ENCODE data around the gene PITPNM3.
"Not testable (repeated sequence)": the region's sequence is repeated elsewhere in the genome, so short reads cannot be mapped to it uniquely, and the experiment has no call there.

Gene PITPNM3

DNA sequence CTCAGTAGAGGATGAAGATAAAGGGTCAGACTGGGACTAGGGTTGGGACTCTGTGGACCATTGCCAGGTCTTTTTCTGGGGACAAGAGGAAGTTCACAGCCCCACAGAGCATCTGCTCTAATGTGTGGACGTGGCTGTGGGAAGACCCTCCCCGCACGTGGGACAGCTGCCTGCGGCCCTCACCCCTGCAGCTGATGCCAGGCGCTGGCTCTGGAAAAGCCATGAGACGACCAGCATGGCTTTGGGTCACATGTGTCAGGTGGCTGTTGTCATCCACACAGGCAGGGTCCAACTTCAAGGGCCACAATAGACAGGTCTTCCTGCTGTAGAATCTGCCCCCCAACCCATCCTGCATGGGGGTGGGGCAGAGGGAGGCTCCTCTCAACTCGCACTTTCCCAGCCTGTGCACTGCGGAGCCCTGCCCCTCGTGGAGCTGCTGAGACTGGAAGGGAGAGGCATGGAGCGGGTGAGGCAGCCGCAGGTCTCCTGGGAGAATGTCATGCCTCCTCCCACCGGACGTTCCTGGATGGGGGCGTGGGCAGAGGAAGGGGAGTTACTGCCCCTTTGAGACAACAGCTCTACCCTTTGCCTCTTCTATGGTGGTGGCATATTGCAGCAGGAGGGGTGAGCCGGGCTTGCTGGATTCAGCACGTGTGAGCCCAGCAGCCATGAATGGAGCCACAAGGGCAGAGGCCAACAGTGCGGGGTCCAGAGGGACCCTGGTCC is 58.7 kb downstream of the PITPNM3 start:
- no peak for DNase-seq

DNA sequence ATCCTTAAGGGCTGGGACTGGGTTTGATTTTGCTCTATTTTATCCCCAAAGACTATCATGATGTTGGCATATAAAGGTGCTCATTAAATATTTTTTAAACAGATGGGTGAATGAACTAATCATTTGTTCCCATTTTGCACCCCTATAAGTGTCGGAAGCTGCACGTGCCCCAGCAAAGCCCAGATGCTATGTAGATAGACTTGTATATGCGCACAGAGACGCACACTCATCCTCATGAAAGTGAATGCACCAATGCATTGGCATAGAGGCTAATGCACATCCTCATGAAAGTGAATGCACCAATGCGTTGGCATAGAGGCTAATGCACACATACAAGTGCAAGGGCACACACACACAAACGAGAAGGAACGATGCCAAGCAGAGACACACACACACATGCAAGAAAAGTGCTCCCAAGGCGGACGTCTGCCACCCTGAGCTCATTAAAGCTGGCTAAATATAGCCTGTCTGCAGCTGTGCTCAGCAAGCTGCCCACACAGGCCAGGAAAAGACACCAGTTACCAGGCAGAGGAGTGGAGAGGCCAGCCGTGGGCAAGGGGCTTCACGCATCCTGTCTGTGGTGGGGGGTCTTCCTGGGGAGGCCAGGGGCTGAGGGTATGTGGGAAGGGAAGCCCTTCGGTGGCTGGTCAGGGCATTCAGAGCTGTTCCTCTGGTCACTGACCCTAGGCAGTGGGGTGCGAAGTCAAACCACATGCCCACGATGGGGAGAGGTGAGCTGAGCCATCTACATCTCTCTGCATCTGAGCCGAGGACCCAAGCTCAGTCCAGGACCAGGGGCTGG is 59.5 kb downstream of the PITPNM3 start:
- DNase-seq, result peak; percentile 57

DNA sequence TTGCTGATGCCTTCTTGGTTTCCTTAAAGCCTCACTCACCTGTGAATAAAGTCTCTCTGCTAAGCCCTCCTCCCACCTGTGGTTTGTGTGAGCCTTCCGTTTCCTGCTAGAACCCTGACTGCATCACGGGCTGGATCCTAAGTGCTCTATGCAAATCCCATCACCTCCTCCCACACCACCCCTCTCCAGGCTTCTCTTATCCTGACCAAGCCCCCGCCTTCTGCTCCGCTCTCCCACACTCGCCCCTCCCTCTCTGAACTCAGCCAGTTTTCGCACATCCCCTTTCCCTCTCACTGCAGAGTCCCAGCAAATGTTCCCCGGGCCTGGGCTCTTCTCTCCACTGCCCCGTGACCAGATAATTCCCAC is 60.3 kb downstream of the PITPNM3 start:
- DNase-seq, result no peak

DNA sequence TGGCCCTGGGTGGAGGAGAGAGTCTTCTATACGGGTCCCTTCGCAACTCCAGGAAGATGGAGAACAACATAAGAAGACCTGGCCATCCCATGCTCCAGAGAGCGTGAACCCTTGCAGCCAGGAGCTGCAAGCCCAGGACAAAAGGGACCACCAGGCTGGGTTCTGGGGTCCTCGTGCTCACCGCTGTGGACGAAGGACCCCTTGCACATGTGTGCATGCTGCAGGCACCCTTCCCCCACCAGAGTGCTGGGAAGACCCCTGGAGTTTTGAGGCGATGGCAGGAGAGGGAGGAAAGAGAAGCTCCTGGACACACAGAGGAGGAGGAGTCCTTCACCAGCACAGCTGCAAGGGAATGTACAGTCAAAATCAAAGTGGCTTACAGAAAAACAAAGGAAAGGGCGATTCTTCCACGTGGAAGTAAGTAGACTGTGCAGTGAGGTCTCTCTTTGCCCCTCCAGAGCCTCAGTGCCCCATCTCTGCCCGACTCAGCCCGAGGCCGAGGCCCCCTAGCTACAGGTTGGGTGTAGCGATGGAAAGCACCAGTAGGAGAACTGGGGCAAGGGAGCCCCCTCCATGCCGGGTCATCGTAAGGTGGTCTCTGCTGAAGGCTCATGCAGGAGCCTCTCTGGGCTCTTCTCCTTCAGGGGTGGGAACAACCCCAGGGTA is 60.8 kb downstream of the PITPNM3 start:
- no peak for DNase-seq

DNA sequence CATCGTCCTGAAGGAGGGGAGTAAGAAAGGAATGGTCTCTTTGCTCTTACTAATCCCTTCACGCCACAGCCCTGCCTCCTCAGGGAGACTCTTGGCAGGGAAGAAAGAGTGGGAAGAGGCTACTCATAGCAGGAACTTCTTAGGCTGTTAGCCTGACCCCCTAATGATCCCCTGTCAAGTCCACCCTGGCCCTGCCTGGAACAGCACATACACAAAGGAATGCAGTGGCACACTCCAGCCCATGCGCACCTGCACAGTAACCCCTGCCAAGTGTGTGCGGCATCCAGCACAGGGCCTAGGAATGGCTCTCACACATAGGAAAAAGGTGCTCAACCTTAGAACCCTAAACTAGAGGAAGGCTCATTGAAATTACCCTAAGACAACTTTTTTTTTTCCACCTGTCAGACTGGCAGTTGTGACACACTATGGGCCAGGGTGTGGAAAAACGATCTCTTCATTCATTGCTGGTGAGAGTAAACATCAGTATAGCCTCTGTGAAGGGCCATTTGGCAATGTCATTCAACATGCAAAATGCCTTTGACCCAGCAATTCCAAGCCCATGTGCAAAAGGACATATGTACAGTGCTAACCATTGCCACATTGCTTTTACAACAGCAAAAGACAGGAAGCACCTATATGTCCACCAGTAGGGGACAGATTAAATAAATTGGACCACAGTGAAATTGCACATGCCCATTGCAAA is 62.0 kb downstream of the PITPNM3 start:
- DNase-seq, result no peak

DNA sequence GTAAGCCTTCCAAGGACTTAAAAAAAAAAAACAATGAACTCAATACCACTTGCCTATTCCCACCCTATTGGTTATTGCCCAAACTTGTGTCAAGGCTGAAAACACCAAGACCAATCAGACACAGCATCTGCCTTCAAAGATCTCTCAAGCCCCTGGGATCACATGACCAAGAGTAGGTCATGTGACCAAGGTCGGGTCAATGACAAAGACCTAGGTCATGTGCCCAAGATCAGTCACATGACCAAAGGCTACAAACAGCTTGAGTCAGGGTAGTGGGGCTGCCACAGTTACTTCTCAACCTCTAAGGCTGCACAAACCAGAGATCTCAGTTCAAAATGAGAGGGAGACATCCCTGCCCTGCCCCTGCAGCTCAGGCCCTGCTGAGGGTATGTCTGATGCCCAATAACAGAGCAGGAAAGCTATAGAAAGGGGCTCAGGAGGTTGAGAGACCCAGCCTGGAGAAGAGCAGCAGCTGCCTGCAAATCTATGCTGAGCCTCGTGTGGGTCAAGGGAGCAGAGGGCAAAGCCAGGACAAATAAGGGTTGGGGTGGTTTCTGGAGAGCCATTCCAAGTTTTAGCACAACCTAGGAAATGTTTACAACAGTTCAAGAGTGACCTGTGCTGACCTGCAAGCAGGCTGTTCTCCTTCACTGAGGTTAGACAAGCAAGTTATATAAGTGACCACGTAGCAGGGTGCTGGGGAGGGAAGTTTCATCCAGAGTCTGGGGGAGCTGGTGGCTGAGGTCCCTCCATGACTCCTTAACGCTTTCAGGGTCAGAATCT is 63.3 kb downstream of the PITPNM3 start:
- DNase-seq, result no peak

DNA sequence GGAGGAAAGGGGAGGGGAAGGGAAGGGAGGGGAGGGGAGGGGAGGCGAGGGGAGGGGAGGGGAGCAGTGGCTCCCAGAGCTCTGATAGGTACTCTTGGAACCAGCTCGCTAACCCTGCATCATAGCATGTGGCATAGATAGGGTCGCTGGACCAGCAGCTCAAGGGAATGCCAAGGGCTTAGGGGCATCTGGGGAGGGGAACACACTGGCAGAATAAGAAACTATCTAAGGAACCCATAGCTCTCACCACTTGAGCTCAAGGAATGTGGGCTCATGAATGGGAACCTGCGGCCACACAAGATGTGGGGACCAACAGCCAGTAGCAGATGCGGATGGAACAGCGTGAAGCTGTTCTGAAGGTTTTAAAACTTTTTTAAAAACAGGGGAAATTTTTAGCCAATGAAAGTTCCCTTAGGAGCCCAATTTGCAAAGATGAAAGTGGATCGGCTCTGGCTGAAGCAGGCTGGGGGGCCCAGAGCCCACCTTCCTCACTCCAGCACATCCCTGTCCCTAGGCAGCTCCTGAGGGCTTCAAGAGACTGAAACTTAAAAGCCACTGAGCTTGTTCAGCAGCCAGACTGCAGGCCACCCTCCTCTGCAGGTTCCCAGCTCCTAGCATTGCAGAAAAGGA is 65.2 kb downstream of the PITPNM3 start:
- no peak for DNase-seq

DNA sequence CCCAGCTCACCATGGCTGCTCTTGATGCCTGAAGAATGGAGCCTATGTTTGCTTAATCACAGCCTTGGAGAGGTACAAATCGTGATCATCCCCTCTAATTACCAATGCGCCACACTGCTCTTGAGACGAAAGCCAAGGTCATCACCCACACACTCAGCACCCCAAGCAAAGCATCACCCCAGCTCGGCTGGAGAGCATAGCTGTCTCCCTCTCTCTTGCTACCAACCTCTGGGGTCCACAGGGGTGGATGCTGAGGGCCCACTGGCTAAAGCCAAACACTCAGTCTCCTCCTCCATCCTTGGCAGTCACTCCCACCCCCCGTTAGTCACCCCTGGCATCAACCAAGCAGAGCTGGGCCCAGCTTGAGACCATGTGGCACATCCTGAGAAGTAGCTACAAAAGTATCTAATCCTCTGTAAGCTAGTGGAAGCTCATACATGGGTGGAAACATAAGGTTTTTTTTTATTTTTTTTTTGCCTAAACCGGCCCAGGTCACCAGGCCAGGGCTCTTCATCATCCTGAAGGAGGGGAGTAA is 67.3 kb downstream of the PITPNM3 start:
- no peak for DNase-seq

DNA sequence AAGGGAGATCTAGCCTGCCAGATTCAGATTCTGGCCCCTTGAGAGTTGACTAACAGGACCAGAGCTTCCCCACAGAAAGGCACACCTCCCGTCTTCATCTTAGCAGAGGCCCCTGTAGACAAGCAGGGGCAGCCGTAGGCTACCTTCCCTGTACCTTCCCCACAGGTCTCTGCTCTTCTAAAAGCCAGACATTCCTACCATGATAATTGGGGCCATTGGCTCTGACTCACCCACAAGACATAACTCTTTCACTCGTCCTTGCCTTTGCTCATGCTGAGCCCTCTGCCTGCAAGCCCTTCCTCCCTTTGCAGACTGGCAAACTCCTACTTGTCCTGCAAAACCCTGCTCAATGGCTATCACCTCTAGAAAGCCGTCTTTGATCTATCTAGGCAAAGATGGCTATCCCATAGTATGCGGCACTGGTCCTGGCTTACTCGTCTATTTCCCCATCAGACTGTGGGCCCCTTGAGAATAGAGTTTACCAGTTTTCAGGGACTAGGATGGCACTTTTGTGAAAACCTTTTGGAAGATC is 68.3 kb downstream of the PITPNM3 start:
- no peak for DNase-seq

DNA sequence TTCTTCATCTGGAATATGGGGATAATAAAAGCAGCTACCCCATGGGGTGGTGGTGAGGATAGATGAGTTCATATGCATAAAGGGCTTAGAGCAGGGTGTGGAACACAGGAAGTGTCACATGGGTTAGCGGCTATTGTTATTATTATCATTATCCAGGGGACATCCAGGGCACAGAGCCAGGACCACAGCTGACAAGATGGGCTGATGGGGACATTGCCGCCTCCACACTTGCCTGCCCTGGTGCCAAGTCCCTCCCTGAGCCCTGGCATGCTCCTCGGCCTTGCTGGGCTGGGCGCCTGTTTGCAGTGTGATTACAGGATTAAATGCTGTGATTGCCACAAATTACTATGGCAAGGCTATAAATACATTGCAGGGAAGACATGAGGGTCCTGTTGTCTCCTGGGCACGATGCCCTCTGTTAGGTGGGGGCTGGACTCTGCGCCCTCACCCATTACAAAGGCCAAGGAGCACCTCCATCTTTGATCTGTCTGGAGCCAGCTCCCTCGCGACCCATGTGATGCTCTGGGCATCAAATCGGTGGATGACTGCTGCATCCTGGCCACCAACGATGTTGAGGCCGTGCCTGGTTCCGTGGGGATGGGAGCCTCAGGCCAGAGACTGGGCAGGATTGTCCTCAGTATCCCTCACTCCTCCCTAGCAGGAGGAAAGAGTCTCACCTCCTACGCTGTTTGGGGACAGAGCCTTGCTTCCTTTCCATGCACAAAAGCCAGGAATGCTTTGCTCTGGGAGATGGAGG is 68.9 kb downstream of the PITPNM3 start:
- DNase-seq, result peak; percentile 38

DNA sequence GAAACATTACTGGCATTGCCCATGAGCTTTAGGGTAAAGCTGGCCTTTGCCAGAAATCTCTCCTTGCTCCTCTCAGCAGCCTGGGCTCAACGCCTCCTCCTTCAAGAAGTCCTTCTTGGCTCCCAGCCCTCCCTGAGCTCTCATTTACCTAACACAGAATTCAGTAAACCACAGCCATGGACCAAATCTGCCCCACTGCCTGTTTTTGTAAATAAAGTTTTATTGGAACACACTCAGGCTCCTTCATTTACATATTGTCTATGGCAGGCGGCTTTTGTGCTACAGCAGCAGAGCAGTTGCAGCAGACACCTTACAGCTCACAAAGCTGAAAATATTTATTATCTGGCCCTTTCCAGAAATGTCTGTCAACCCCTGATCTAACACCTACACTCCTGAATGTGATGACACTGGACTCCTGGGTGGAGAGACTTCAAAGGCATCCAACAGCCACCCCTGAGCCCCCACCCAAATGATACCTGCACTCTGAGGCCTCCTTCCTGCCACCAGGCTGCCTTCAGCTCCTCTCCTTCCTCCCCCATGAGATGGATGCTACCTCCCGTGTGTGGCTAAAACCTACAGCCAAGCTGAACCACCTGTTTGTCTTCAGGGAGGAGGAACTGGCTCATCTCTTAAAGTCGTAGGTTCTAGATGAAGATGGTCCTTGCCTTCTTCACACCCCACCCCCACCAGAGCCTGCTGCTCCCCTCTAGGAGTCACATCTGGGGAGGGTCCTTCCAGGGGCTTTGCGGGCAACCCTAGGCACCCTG is 70.5 kb downstream of the PITPNM3 start:
- no peak for DNase-seq

DNA sequence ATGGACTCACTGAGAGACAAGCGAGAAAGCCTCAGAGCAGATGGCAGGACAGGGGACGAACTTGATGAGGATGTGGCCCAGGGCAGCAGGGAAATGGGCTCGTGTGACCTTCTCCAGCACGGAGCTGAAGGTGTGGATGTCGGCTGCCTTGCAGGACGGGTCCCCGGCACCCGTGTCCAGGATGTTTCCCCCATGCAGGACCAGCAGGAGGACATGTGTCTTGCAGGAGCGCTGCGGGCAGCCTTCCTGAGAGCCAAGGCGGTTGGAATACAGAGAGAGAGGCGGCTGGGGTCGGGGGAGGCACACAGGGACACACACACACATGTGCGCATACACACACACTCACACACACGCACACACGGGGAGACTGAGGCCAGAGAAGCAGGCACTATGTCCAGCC is 72.8 kb downstream of the PITPNM3 start:
- DNase-seq, result no peak

DNA sequence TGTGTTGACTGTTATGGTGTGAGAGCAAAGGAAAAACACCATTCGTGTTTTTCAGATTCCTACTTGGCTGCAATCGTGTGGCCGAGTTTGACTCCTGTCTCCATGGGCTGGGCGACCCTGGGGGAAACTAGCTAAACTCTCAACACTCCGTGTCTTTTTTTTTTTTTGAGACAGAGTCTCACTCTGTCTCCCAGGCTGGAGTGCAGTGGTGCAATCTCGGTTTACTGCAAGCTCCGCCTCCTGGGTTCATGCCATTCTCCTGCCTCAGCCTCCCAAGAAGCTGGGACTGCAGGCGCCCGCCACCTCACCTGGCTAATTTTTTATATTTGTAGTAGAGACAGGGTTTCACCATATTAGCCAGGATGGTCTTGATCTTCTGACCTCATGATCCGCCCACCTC is 73.6 kb downstream of the PITPNM3 start:
- DNase-seq, result not testable (repeated sequence)

DNA sequence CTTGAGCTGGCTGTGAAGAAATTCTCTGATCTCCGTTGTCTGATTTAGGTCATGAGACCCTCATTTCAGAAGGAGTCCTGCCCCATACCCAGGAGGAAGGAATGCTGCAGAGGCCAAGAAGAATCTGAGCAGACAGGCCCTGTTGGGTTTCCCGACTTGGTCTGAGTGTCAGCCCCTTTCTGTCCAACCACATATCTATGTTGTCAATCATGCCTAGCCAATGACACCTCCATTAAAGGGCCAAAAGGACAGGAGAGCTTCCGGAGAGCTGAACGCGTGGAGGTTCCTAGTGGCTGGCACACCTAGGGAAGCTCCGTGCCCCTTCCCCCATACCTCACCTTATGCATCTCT is 74.3 kb downstream of the PITPNM3 start:
- DNase-seq, result no peak

DNA sequence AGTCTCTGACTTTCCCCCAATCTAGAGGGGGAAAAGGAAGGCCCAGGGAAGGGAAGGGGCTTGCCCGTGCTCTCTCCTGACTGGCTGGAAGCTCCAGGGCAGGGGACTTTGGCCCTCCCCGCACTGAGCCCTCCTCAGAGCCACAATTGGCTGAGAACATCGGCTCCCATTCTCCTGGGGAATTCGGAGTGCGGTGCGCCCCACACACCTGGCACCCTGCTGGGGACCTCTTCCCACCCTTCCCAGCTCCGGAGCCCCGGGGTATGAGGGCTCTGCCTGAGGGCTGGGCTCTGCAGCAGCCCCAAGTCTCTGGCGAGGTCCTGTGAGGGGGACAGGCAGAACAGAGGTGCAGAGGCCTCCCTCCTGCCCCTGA is 76.1 kb downstream of the PITPNM3 start:
- DNase-seq, result no peak

DNA sequence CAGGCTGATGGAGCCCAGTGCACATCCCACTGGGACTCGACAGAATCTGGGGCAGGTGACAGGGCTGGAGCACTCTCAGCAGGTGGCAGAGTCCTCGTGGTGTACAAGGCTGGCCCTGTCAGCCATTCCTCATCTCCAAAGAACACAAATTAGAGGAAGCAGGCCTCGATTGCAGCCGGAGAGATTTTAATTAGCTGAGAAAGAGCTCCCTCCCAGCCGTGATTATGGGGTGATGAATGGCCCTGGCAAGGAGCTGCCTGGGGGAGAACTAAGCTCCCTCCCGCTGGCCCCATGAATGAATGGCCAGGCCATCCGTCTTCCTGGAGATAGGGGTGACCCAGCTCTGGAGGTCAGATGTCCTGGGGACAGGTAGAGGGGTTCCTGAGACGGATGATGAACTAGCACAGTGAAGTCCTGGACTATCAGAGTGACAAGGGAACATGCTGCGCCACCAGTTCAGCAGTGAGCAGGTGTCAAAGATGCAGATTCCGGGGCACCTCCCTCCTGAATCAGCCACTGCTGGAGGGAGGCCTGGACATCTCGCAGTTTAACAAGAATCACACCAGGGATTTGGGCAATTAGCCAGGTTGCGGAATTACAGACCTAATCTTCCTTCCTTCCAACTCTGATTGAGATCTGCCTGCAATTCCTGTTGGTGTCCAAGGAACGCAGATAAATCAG is 76.6 kb downstream of the PITPNM3 start:
- no peak for DNase-seq

DNA sequence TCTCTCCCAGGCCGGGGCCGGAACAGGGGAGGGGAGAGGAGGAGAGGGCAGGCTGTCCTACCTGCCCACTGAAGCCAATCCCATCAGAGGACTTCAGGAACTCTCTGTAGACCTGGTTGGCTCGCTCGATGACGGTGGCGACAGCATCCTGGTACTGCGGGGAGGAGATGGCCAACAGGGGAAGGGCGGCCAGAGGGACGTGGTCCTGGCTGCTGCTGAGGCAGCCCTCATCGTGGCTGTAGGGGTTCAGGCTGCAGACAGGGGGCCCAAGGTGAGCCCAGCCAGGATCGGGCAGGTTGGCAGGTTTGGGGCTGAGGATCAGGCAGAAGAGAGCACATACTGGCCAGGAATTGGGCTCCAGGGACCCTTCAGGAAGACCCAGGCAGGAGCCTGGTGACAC is 77.9 kb downstream of the PITPNM3 start:
- DNase-seq, result no peak

DNA sequence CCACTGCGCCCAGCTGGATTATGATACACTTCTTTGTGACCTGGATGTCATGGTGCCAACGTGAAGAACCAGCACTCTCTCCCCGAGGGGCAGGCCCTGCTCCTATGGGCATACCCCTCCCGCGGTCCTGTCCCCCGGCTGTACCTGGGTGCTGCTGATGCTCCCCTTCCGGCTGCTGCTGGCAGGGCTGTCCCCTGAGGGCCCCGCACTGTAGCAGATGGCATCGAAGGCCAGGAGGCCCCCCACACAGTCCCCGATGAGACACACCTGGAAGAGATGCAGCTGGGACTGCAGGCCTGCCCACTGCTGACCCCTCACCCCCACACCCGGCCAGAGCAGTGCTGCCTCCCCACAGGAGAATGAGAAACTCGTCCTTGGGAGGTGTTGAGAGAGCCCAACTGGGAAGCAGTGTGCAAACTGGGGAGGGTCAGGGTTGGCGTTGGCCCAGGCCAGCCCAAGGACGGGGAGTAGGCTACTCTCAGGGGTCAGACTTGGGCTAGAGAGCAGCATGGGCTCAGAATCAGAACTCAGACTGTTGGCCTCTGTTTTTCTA is 78.4 kb downstream of the PITPNM3 start:
- DNase-seq, result no peak

DNA sequence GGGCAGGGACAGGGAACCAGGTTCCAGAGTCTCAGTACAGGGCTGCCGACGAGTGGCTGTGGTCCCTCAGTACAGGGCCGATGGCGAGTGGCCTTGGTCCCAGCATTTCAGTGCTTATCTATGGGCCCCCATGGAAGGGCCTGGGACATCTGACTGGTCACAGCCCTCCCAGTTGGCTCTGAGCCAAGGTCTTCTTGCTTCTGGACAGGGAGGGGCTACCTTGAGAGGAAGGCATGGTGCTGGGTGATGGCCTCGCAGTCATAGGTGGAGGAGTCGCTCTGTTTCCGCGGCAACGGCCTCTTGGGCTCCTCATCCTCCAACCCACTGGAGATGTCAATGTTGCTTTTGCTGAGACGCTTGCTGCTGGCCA is 79.6 kb downstream of the PITPNM3 start:
- no peak for DNase-seq

Data from NCI-H446 treated with DMSO at 0.1 percent for 48 hours (cell line).